DMS53 (cell line): ENCODE measurements around the gene TLNRD1.

Source experiments
- DNase-seq: peaks from one replicate; lab custom pipeline; 2025; lab: John Stamatoyannopoulos, UW

TLNRD1 gene

GRCh38 chr15:81002331-81003096, 1.8 kb downstream of the TLNRD1 start:
- DNase-seq, result peak; percentile 39

DNA sequence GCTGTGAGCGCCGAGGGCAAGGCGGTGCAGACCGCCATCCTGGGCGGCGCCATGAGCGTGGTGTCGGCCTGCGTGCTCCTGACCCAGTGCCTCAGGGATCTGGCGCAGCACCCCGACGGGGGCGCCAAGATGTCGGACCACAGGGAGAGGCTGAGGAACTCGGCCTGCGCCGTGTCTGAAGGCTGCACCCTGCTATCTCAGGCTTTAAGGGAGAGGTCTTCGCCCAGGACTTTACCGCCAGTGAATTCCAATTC, 2.3 kb downstream of the TLNRD1 start:
- no peak for DNase-seq

GRCh38 chr15:81006124-81006523, 5.4 kb downstream of the TLNRD1 start:
- no peak for DNase-seq

GRCh38 chr15:81007428-81008064, 6.8 kb downstream of the TLNRD1 start:
- no peak for DNase-seq

GRCh38 chr15:81008312-81008711, 7.6 kb downstream of the TLNRD1 start:
- no peak for DNase-seq

DNA sequence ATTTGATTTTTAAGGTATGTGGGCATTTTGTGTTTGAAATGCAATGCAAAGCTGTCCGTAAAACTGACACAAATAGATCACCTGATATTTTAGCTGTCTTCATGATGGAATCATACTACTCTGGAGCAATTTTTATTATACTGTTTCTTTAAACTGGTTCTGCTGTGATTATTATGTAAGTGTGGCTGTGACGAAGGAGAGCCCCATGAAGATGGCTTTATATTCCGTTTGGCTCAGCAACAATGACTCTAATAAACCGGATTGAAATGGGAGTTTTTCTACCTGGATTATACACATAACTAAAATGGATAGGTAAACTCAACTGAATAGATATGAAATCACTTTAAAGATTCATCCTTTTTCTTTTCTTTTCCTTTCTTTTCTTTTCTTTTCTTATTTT, 9.4 kb downstream of the TLNRD1 start:
- DNase-seq, result no peak

DNA sequence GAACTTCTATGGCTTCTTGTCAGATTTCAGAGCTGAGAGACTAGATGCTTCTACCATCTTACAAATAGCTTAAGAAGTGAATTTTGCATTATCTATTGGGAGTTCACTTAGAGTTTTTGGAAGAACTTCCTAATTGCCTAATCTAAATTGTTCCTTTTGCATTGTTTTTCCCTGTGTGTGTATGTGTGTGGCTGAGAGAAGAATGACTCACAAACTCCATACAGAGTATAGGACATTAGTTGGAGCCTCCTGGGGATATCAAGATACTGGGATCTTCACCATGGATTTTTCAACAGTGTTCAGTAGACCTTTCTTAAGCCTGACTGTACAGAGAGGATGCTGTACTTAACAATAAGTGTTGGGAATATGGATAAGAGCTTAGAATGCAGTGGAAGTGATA, 10.9 kb downstream of the TLNRD1 start:
- no peak for DNase-seq

DNA sequence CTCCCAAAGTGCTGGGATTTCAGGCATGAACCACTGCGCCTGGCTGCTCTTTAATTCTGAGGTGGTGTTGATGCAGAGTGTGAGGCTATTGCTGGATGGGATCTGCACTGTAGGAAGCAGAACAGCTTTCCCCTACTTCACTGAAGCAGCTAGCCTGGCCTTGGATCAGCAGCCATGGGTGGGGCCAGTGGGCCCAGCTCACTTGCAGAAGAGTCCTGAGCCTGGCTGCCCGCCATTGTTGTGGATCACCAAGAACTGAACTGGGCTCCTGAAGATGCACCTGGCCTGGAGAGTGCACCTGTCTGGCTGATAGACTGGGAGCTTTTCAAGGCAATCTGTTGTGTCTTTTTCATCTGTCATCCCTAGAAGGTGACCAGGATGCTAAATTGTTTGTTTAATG, 11.9 kb downstream of the TLNRD1 start:
- DNase-seq, result no peak

DNA sequence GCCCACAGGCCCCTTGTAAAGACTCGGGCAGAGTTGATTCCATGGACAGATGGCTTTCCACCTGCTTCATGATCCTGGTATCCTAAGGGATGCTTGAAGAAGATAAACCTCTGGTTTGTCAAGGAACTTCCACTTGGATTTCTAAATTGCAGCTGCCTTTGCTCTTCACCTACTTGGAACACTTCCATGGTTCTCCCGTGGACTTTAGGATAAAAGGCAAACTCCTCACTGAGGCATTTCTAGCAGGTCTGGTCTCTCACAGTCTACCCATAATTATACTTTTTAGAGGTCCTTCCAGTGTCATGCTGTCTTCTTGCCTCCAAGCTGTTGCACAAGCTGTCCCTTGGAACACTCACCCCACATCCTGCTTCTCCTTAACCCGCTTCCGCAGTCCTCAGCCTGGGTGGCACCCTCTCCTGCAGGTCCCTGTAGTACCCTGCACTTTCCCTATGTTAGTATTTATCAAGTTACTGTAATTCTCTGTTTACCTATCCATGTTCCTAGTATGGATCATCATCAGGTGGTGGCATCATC, 12.7 kb downstream of the TLNRD1 start:
- DNase-seq, result no peak

DNA sequence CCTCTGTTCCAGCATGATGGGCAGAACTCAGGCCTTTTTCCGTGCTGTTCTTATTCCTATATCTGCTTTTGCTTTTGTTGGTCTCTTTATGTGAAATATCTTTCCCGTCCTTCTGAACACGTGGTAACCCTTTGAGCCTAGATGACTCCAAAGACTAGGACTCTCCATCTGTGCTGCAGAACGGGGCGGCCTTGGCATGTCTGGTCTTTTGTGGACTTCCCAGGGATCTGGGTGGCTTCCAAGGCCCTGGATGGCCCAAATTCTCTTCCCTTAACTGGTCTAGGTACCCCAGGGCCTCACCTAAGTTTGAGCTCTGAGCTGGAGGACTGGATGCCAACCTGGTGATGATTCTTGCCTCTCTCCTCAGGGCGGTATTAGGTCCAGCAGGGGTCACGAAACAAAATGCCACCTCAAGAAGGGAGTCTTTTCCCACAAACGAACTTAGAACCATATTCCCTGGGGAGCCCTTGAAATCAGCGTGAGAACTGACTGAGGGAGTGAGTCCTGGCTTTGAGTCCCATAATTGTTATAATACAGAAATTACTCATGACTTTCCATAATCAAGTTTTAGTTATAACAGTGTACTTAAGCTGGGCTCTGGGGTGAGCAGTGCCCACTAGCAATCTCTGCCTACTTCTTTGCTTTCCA, 13.8 kb downstream of the TLNRD1 start:
- no peak for DNase-seq

- no peak for DNase-seq
Observed at GRCh38 chr15:81015621-81016488, 15.1 kb downstream of the TLNRD1 start.

DNA sequence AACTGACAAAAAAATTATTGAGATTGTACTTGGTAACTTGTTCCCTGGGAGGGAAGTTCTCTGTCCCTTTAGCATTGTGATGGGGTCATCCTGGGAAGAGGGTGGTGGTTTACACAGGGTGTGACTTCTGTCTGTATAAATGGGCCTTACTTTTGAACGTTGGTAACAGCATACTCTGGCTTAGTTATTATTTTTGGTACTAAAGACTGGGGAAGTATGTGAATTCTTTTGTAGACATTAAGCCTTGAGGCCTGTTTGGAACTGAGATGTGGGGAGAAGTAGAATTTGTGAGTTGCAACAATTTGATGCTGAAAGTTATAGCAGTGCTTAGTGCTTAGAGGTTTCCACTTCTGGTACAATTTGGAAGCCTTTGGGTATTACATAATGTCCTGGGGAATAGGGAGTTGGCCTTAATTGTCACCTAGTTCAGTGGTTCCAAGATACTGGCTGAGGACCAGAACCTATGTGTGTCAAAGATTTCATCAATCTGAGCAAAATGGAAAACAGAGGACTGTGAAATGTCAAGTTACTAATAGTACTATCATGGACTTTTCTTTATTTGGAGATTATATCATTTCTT, 15.9 kb downstream of the TLNRD1 start:
- DNase-seq, result no peak

GRCh38 chr15:81018197-81018596, 17.5 kb downstream of the TLNRD1 start:
- DNase-seq, result no peak

DNA sequence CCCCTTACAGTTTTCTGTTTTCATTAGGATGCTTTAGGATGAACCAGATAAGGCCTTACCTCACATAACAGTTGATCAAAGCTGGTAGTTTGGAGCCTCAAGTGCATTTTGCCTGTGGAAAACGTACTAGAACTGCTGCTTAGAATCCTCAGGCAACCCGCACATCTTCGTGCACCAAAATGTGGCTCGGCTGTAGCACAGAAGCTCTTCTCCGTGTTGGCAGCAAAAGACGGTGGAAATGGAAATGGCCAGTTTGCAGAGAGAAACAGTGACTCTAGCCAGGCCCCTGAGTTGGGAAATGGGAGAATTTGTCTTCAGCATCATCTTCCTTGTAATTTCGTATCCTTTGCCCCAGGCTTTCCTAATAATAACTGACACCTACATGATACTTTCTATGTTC, 20.6 kb downstream of the TLNRD1 start:
- no peak for DNase-seq

GRCh38 chr15:81023483-81024264, 23.0 kb downstream of the TLNRD1 start:
- no peak for DNase-seq

DNA sequence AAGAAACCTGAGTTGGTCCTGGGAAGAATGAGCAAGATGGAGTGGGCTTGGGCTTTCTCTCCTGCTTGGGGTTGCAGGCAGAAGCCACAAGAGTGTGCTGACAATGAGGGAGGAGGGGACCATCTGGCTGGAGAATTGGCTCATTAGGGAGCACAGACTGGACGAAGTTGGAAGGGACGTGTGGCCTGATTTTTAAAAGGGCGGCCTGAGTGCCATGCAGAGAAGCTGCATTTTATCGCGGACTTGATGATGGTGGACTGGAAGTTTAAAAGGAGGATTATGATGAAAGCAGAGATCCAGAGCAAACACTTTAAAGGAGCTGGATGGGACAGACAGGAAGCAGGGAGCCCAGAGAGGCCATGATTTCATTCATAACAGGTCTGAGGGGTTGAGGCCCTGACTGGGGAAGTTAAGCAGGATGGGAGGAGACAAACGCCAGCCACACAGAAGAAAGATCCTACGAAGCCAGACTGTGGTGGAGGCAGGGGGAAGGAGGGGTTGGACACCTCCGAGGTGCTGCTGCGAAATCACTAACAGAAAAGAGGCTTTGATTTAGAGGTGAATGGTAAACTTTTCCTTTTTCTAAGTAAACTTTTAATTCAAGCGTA, 23.6 kb downstream of the TLNRD1 start:
- peak; percentile 23 for DNase-seq

DNA sequence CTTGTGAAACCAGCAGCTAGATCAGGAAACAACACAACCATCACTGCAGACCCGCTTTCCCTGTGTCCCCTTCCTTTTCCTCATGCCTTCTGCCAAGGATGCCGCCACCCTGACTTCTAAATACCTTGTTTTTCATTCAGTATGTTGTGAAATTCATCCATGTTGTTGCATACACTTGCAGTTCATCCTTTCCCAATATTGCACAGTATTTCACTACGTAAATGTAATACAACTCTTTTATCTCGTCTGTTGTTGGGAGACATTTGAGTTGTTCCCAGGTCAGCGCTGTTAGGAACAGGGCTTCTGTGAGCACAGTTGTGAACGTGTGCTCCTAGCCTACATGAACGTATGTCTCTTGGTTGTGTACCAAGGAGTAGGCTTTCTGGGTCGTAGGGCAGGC, 24.2 kb downstream of the TLNRD1 start:
- no peak for DNase-seq

DNA sequence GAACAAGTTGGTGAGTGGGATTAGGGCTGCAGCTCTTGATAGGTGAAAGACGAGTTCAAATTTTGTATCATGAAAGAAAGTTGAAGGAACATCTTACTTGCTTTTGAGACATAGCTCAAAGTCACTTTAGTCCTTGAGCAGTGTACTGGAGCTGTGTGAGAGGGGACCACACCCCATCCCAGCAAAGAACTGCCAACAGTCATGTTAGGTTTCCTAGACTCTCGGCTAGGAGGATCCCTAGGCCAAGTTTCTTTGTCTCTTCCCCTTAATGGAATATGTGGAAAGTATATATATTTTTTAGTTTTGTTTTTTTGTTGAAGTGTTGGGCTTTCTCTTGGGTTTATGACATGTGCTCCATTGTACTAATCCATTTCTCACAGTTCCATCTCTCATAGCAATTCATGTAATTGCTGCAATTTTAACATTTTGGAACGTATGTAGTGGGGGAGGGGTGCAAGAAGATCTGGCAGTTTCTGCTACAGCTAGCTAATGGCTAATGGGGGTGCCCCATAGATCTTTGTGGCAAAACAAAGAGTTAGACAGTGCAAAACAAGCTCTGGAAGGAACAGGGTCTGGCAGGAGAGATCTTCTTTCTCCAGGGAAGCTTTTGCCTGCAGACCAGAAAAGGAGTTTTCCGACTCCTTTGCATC, 25.1 kb downstream of the TLNRD1 start:
- DNase-seq, result no peak

- no peak for DNase-seq
Observed at GRCh38 chr15:81026836-81027599, 26.3 kb downstream of the TLNRD1 start.
